CD4-positive, alpha-beta T cell (primary cell): ENCODE results near the gene LDLRAD4. TPM values are rescaled to one million over a fixed set of nuclear protein-coding genes. Genes with fewer than 3 reads are reported as not detected.
A peak's percentile ranks its signal among the peaks of the same experiment; 100 is the strongest.

Experiments
- ATAC-seq: fragments of 200-7000 bp; cut with Tn5 transposase; one replicate; pipeline ENCODE4 v1.10.0; 2022; ENCODE audit warnings: mild to moderate bottlenecking; ENCODE audit not compliant: poor library complexity
- CTCF ChIA-PET: fragments of 350-600 bp; sonication (Branson Sonifier 250); formaldehyde crosslinking; loops from one replicate; lab custom pipeline; 2021; ENCODE audit warnings: antibody characterized with exemption, inconsistent platforms; lab: Charles Lee
- POLR2A ChIA-PET: fragments of 350-600 bp; sonication (Branson Sonifier 250); formaldehyde crosslinking; loops from one replicate; lab custom pipeline; 2021; ENCODE audit warnings: antibody characterized with exemption, inconsistent platforms; lab: Charles Lee
- DNase-seq, 14 experiments: peaks; one replicate each; pipeline ENCODE4 v3.0.0-alpha.2; 2013 to 2020; ENCODE audit warnings: mixed read lengths in 2 of 14
- H3K27ac ChIP-seq, 2 donors: one replicate each; pipeline versions ENCODE4 v1.5.1 to v1.7.0; 2013; ENCODE audit warnings: low read length in 2 of 2, low read depth in 1 of 2, mild to moderate bottlenecking in 1 of 2
- H3K27me3 ChIP-seq, 2 experiments: 1 replicate in 1 of 2; 2 replicates in 1 of 2; pipeline versions ENCODE4 v1.6.1 to v1.7.0; 2013; ENCODE audit warnings: low read length in 2 of 2, control low read depth in 1 of 2, mild to moderate bottlenecking in 1 of 2, moderate library complexity in 1 of 2; ENCODE audit not compliant: insufficient read depth in 2 of 2, control insufficient read depth in 1 of 2
- H3K36me3 ChIP-seq: one replicate; pipeline ENCODE4 v1.6.1; 2013; ENCODE audit warnings: low read length, control low read depth; ENCODE audit not compliant: insufficient read depth
- H3K4me1 ChIP-seq: one replicate; pipeline ENCODE4 v1.6.1; 2013; ENCODE audit warnings: low read length, control low read depth; ENCODE audit not compliant: insufficient read depth
- H3K4me3 ChIP-seq: one replicate; pipeline ENCODE4 v1.5.1; 2013; ENCODE audit warnings: mild to moderate bottlenecking, low read length, moderate library complexity
- H3K9me3 ChIP-seq, 2 experiments: 1 replicate in 1 of 2; 2 replicates in 1 of 2; pipeline versions ENCODE4 v1.6.1 to v1.7.0; 2013; ENCODE audit warnings: low read length in 2 of 2, mild to moderate bottlenecking in 2 of 2, control low read depth in 1 of 2, moderate library complexity in 1 of 2; ENCODE audit not compliant: control insufficient read depth in 1 of 2, insufficient read depth in 1 of 2
- H3K27ac Mint-ChIP-seq: one replicate; pipeline ENCODE4 v1.8.0; 2020; ENCODE audit warnings: mixed read lengths
- H3K27me3 Mint-ChIP-seq: one replicate; pipeline ENCODE4 v1.8.0; 2021; ENCODE audit warnings: mixed read lengths
- H3K36me3 Mint-ChIP-seq: one replicate; pipeline ENCODE4 v1.8.0; 2021; ENCODE audit warnings: low read depth, mixed read lengths
- H3K4me1 Mint-ChIP-seq: one replicate; pipeline ENCODE4 v1.8.0; 2021; ENCODE audit warnings: low read depth, mixed read lengths
- H3K4me3 Mint-ChIP-seq: one replicate; pipeline ENCODE4 v1.8.0; 2020; ENCODE audit warnings: mild to moderate bottlenecking, mixed read lengths
- H3K9me3 Mint-ChIP-seq: one replicate; pipeline ENCODE4 v1.8.0; 2020; ENCODE audit warnings: mixed read lengths
- intact Hi-C, 2 experiments: fragments of 100-400 bp; cut with DNase I in 1 of 2; cut with micrococcal nuclease in 1 of 2; formaldehyde crosslinking; loops; one replicate each; pipeline versions ENCODE4 v1.15.1 to v1.9.0; 2023 to 2025; cut with DNase I, micrococcal nuclease
- total RNA-seq, 174 experiments: library from RNA in 2 of 174; stranded (reverse) in 2 of 174; gene quantifications; one replicate each; pipeline ENCODE4 v1.2.3 and lab custom pipeline; 2021 to 2026
- TF ChIP-seq, protein P1 (sequence below): fragments of 200-600 bp; IDR thresholded peaks from one replicate; pipeline ENCODE4 v1.8.0; 2022; ENCODE audit warnings: antibody characterized with exemption, mild to moderate bottlenecking

The LDLRAD4 gene
- total RNA-seq, 2 experiments from 2014 or later, result 51.9 to 52.7 TPM

GRCh38 chr18:13545514-13545913 lies 327.0 kb downstream of the LDLRAD4 start:
- CTCF ChIA-PET, result no interaction called here
- POLR2A ChIA-PET, result no interaction called here
- H3K4me1 ChIP-seq, result peaks cover 10% of the 10 kb centered on the region
- Mint-ChIP-seq H3K27ac (no peak overlapping the region), H3K4me1 (peaks cover 37% of the 10 kb centered on the region), H3K27me3 (no peaks in the 10 kb centered on the region), H3K4me3 (no peak overlapping the region), H3K9me3 (no peaks in the 10 kb centered on the region), H3K36me3 (peaks cover 30% of the 10 kb centered on the region)
- intact Hi-C loops, result no loop called here
- DNase-seq (peak in 2 of 14 experiments; percentile 2 to 25), ATAC-seq (no peak)
- TF ChIP-seq, protein P1, sequence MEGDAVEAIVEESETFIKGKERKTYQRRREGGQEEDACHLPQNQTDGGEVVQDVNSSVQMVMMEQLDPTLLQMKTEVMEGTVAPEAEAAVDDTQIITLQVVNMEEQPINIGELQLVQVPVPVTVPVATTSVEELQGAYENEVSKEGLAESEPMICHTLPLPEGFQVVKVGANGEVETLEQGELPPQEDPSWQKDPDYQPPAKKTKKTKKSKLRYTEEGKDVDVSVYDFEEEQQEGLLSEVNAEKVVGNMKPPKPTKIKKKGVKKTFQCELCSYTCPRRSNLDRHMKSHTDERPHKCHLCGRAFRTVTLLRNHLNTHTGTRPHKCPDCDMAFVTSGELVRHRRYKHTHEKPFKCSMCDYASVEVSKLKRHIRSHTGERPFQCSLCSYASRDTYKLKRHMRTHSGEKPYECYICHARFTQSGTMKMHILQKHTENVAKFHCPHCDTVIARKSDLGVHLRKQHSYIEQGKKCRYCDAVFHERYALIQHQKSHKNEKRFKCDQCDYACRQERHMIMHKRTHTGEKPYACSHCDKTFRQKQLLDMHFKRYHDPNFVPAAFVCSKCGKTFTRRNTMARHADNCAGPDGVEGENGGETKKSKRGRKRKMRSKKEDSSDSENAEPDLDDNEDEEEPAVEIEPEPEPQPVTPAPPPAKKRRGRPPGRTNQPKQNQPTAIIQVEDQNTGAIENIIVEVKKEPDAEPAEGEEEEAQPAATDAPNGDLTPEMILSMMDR, result no peak
- H3K27me3 ChIP-seq, result no peaks in the 10 kb centered on the region
- H3K9me3 ChIP-seq, result peaks cover 0 to 14% of the 10 kb centered on the region in 2 experiments
- no peak overlapping the region for H3K4me3 ChIP-seq
- peaks cover 29% of the 10 kb centered on the region for H3K36me3 ChIP-seq
- no peak overlapping the region for H3K27ac ChIP-seq

GRCh38 chr18:13545955-13546354 lies 327.4 kb downstream of the LDLRAD4 start:
- CTCF ChIA-PET, result no interaction called here
- H3K9me3 Mint-ChIP-seq, result no peaks in the 10 kb centered on the region
- Histone ChIP-seq H3K4me1 (peaks cover 5% of the 10 kb centered on the region), H3K36me3 (peaks cover 29% of the 10 kb centered on the region), H3K4me3 (no peak overlapping the region), H3K9me3 (peaks cover 0 to 16% of the 10 kb centered on the region in 2 experiments), H3K27me3 (no peaks in the 10 kb centered on the region), H3K27ac (no peak overlapping the region)
- POLR2A ChIA-PET, result no interaction called here
- DNase-seq (peak in 2 of 14 experiments; percentile 2 to 5), ATAC-seq (no peak)
- no peaks in the 10 kb centered on the region for H3K27me3 Mint-ChIP-seq
- H3K4me1 Mint-ChIP-seq, result peaks cover 33% of the 10 kb centered on the region
- TF ChIP-seq, protein P1, result no peak
- H3K36me3 Mint-ChIP-seq, result peaks cover 30% of the 10 kb centered on the region
- H3K4me3 Mint-ChIP-seq, result no peak overlapping the region
- no peak overlapping the region for H3K27ac Mint-ChIP-seq
- intact Hi-C loops, result no loop called here

- peaks cover 26% of the 10 kb centered on the region for H3K4me1 Mint-ChIP-seq
- no peak overlapping the region for H3K27ac ChIP-seq
- H3K27me3 Mint-ChIP-seq, result no peaks in the 10 kb centered on the region
Measured at GRCh38 chr18:13546638-13547037, 328.1 kb downstream of the LDLRAD4 start.

More at GRCh38 chr18:13546638-13547037, 328.1 kb downstream of the LDLRAD4 start:
- TF ChIP-seq, protein P1, result no peak
- no peaks in the 10 kb centered on the region for H3K27me3 ChIP-seq
- no peak overlapping the region for H3K27ac Mint-ChIP-seq
- DNase-seq, result peak in 1 of 14 experiments; percentile 2
- no peak overlapping the region for H3K4me3 ChIP-seq
- H3K4me3 Mint-ChIP-seq, result no peak overlapping the region
- no peak for ATAC-seq
- H3K4me1 ChIP-seq, result peaks cover 4% of the 10 kb centered on the region
- peaks cover 0 to 22% of the 10 kb centered on the region in 2 experiments for H3K9me3 ChIP-seq
- peaks cover 26% of the 10 kb centered on the region for H3K36me3 Mint-ChIP-seq
- ChIA-PET POLR2A (no interaction called here), CTCF (no interaction called here)
- H3K36me3 ChIP-seq, result peaks cover 29% of the 10 kb centered on the region
- no peaks in the 10 kb centered on the region for H3K9me3 Mint-ChIP-seq
- intact Hi-C loops, result no loop called here
